Activated T-cell treated with anti-CD3 and anti-CD28 coated beads, Interleukin-2, amount 50 U/mL, for 48 hours (primary cell): Measurements from ENCODE around the gene PDE4D.

Source experiments
- DNase-seq, 2 experiments: peaks; one replicate each; pipeline ENCODE4 v3.0.0-alpha.2; 2020

Gene PDE4D

GRCh38 chr5:59268756-59269415, 624.6 kb downstream of the PDE4D start:
- DNase-seq, result no peak

DNA sequence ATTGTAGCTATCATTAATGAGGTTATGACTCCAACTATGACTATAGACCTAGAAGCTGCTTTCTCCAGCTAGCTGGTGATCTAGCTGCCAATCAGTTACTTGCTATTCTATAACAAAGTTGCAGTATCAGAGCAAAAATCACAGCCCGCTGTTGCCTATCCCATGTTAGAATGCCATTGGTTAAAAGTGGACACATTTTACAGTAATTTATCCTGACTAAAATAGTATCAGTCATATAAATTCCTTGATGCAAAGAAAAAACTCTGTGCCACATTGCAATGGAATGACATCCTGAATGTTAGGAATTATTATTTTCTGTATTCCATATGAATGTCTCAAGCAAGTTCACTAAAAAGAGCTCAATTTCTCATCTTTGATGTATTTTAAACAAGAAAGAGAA, 626.5 kb downstream of the PDE4D start:
- DNase-seq, result no peak

GRCh38 chr5:59266410-59266809, 627.1 kb downstream of the PDE4D start:
- DNase-seq, result no peak

GRCh38 chr5:59264639-59265245, 628.8 kb downstream of the PDE4D start:
- no peak for DNase-seq

GRCh38 chr5:59264013-59264412, 629.5 kb downstream of the PDE4D start:
- no peak for DNase-seq

- DNase-seq, result no peak
Measured at GRCh38 chr5:59261969-59262368, 631.6 kb downstream of the PDE4D start.

DNA sequence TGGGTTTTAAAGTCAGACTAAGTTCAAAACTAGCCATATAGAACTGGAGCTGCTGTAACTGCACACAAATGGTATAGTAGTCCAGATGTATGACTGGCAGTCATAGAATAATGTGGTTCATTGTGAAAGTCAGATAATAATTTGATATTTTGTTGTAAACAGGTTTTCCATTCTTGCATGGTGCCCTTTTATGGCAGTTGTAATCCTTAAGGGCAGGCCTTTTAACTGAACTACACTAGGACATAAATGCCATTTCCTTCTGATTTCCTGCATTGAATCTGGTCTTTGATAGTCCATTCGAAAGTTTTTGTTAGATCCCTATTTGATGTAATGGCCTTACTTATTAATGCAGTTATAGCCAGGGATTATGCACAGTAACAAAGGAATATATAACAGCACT, 632.6 kb downstream of the PDE4D start:
- DNase-seq, result no peak

DNA sequence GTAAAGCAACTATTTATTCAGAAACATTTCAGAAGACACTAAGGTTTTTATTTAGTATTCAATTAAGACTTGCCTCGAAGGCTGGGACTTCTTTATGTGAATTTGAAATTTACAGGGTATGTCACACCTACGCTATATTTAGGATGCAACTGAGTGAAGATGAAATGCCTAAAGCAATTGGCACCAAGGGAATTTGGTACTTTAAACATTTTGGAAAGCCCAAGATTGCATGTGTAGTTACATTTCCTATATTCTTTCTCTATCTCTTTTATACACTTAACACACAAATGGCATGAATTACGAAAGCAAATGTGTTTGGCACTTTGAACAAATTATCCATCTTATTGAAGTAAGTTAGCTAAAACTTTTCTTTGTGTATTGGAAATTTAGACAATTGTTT, 633.3 kb downstream of the PDE4D start:
- no peak for DNase-seq

DNA sequence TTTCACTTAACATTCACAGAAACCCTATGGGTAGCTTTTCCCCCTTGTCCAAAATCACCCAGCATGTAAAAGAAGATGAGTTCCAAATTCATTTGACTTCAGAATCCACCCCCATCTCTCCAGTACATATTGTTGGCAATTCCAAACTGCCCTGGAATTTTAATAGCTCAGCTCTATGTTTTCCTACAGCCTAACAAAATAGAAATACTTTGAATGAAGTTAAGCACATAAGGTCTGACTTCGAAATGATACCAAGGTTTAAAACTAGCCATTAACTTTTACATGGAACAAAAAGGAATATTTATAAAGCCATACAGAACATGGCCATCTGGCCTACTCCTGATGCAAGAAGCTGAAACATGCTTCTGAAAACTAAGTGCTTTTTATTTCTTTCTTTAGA, 634.3 kb downstream of the PDE4D start:
- no peak for DNase-seq

GRCh38 chr5:59257488-59258400, 635.8 kb downstream of the PDE4D start:
- no peak for DNase-seq

GRCh38 chr5:59256331-59256730, 637.2 kb downstream of the PDE4D start:
- no peak for DNase-seq

GRCh38 chr5:59254055-59254687, 639.4 kb downstream of the PDE4D start:
- no peak for DNase-seq

DNA sequence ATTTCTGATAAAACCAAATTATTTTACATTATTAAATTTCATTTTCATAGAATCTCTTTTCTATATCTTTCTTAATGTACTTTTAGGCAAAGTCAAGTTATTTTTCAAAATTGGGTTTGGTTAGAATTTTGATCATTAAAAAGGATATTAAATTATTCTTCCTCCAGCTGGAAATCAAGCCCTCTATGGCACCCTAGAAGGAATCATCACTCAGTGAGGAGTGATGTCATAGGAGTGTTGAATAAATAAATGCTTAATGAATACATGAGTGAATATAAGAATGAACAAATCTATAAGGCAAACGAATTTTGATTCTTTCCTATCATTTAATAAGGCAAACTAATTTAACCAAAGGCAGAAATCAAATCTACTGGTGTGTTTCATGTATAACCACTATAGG, 639.9 kb downstream of the PDE4D start:
- DNase-seq, result no peak

- no peak for DNase-seq
Measured at GRCh38 chr5:59251627-59252026, 641.9 kb downstream of the PDE4D start.

GRCh38 chr5:59249726-59250125, 643.8 kb downstream of the PDE4D start:
- DNase-seq, result no peak

- DNase-seq, result no peak
Measured at GRCh38 chr5:59249160-59249559, 644.4 kb downstream of the PDE4D start.

DNA sequence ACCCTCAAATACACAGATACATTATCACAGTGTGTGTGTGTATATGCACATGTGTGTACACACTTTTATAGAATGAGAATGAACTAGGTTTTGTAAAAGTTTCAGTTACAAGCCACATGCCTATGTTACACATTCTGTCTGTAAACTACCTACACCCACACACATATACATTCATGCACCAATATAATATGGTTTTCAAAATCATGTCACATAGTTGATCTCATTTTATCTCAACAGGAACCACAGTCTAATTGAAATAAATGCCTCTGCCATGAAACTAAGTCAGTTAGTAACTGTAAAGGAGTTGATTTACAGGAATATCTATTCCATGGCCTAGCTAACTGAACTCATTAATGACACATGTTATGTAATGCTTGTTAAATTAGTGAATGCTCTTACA, 646.6 kb downstream of the PDE4D start:
- DNase-seq, result no peak

- DNase-seq, result no peak
Measured at GRCh38 chr5:59246145-59246869, 647.2 kb downstream of the PDE4D start.

GRCh38 chr5:59245198-59245597, 648.3 kb downstream of the PDE4D start:
- no peak for DNase-seq

DNA sequence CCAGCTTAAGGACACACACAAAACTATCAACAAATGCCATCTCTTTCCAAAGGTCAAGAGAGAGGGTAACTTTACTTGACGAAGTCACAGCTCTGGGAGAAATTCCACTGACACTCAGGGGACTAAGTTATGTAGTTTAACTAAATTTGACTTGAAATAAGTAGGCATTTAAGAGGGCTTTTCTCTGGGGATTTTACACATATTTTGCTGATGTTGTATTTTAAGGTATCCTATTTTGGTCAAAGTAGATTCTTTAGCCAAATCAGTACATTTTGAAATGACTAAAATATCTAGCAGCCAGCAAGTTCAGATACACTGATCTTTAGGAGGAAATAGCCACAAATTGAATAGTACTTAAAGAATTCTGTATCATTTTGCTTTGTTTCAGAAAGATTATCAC, 652.0 kb downstream of the PDE4D start:
- DNase-seq, result no peak

GRCh38 chr5:59241119-59241518, 652.4 kb downstream of the PDE4D start:
- DNase-seq, result no peak

DNA sequence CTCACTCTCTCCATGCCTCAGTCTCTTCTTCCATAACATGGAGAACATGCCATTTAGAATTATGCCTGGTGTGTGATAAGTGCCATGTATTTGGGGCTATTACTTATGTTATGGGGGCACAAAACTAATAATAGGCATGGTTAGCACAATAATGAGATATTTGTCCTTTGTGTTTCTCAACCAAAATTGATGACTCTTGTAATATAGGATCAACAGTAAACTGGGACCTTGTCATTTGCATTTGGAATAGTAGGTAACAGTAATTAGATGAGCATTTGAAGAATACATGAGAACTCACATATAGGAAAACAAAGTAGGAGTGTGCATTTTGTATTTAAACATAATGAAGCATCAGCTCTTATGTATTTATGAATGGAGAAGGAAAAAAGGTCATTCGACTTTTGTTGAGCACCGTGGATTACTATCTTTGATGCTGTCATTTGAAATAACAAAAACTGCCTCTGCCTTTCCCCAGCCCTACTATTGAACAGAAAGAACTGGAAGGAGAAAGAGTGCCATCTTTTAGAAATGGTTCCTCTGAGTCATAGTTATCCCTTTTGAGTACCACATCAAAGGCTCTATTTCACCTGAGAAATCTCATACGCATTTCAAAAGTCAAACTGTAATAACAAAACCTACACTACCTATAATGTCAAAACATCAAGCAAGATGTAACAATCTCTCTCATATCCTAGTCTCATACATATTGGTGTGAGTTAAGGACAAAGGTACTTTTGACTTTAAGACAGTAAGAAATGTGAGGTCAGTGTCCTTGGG, 655.2 kb downstream of the PDE4D start:
- DNase-seq, result no peak
